GM21381 (cell line): Measurements from ENCODE around the gene ZNF800.

Experiments
- ATAC-seq: cut with Tn5 transposase; IDR thresholded peaks from one replicate; pipeline ENCODE4 v1.9.1; 2021; ENCODE audit warnings: mild to moderate bottlenecking, moderate library complexity; ENCODE audit not compliant: unreplicated experiment

ZNF800 gene

DNA sequence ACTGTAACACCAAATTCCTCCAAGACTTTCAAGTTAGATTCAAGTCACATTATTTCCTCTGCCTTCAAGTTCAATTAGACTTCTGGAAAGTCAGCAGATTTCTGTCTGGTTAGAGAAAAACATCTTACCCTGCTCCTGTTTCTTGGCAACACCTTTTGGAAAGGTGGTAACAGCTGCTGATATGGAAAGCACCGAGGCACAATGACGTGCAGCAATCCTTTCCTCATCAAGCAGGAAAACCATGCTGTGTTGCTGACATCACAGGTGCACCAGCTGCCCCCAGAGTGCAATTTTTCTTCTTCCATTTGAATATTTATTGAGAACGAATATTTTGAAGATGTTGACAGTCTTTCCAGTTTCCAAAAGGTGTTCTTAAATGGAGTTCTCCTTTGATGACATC, 41.9 kb downstream of the ZNF800 start:
- ATAC-seq = no peak

DNA sequence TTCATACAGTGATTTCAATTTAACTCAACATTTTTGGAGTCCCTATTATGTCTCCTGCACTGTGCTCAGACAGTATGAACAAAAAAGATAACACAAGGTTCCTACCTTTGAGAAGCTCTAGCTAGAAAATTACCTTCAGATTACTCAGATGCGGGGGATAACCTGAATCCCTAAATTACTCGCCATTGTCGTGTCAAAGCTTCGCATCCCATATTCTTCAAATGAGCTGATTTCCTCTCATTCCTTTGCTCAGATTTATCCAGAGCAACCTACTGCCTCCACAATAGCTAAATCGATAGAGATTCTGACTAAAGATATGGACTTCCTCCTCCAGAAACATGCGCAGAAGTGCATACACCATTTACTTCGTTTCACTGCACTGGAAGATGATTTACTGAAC, 42.6 kb downstream of the ZNF800 start:
- ATAC-seq = no peak

GRCh38 chr7:127348247-127348631, 44.3 kb downstream of the ZNF800 start:
- ATAC-seq = no peak

- ATAC-seq = peak; percentile 98
Measured at GRCh38 chr7:127347567-127348246, 44.8 kb downstream of the ZNF800 start.

DNA sequence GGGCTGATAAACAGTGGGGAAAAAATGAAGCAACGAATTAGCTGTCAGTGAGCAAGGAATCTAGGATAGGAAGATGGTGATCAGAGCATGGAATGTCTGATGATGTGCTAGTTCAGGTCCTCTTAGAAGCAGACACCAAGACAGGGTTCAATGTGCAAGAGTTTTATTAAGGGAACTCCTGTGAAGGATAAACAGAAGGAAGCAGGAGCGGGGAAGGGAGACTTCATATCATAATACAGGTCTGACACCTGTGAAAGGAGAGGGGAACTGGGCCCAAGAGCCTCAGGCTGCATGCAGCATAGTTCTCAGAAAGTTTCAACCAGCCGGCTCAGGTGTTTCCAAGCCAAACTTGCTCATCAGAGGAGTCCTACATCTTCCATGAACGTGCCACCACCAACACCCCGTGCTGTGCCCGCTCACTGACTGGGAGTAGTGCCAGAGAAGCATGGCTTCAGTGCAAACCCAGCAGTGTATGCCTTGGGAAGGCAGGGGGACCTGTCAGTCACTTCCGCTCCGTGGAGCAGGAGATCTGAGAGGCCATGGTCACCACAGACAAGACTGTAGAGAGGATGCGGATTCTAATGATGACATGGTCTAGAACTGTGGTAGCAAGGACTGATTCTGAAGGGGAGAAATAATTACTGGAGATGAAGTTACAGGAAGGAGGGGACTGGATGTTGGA, 45.8 kb downstream of the ZNF800 start:
- no peak for ATAC-seq

DNA sequence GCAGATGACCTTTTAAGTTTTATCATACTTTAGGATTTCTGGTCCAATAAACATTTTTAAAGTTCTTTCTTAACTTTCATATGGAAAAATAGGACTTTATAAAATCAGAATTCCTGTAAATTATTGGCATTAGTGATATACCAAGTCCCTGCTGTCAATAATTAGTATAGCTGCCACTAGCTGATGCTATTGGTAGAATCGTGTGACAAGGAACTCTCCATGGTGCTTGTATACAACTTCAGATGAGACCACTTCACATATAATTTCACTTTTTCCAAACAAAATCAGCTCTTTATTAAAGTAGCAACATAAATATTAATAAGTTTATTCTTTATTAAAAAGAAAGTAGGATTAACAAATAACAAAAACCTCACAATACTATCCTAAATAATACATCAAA, 49.9 kb downstream of the ZNF800 start:
- ATAC-seq = no peak

DNA sequence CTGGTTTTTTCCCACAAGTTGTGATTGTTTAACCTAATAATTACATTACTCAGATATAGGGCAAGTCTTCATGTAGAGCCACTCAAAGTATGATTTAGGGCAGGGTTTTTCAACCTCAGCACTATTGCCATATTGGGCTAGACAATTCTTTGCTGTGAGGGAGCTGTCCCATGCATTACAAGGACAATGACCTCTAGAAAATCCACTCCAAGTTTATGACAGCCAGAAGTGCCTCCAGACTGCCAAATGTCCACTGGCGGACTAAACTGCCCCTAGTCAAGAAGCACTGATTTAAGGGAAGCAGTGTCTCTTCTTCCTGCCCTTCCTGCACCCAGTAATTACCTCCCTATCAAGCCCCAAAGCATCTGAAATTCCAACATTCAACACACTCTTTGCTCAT, 54.4 kb downstream of the ZNF800 start:
- ATAC-seq = no peak

DNA sequence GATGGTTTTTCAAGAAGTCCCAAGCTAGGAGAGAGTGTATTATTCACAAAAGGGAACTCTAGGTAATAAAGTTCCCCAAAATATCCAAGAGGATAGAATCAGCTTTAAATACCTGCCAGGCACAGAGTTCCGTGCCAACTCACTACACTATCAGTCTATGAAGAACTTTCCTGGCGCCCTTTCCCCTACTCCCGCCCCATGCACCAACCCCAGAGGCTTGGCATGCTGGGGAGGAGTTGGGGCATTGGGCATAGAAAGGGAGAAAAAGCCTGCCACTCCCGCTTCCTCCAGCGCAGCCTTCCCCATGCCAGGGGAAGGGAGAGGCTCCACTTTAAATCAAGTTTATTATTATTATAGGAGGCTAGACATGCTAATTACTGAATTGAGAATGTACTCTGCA, 54.9 kb downstream of the ZNF800 start:
- no peak for ATAC-seq

- ATAC-seq = no peak
Measured at GRCh38 chr7:127336458-127336857, 56.0 kb downstream of the ZNF800 start.

DNA sequence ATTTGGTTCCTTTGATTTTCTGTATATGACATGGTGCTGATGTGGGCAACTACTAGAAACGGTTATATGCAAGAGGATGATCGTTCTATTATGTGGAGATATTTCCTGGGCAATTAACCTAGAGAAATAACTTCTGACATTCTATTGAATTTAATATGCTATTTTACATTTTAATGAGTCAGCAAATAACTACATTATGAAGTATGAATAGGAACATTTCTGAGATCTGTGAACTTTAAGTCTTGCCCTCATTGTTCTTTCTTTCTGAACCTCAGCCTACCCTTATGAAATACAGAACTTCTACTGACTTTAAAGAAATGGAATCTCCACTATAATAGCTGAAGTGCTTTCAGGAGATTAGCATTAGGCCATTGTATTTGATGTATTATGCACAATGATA, 59.6 kb downstream of the ZNF800 start:
- ATAC-seq = no peak

DNA sequence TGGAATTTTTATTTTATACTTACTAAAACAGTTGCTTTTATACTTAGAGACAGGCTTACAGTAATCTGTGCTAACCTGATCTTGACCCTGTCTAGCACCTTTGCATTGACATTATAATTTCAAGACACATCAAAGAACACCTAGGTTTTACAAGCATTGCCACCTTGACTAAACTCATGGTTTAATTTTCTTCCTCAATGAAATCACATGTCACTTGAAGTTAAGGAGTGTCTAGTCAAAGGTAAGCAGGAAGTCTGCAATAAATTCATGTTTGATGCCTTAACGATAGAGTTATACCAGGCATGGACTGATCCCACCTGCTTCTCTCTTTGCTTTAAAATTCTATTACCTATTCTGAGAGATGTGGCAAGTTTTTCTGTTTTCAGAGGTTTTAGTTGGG, 62.4 kb downstream of the ZNF800 start:
- ATAC-seq = no peak

- ATAC-seq = no peak
Measured at GRCh38 chr7:127322832-127323493, 69.5 kb downstream of the ZNF800 start.

GRCh38 chr7:127322351-127322750, 70.2 kb downstream of the ZNF800 start:
- no peak for ATAC-seq

DNA sequence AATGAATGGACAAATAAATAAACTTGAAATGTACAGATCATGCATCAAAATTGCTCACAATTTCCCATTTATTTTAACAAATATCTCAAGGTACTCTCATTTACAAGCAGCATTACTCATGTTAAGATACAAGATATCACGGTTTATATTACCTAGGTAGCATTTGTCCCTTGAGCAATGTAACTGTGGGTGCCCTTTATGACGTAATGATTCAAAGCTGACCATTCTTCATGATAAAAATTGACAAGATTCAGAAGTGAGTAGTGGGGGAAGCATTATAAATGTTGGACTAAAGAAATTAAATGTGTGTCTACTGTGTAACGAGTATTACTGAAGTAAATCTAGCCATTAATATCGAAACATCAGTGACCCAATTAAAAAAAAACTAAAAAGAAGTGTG, 71.5 kb downstream of the ZNF800 start:
- ATAC-seq = no peak
